Loucy (cell line): ENCODE data around the gene DENND5B.

ENCODE experiments used
- CTCF ChIP-seq: fragments of 200-600 bp; sonication (generic); conservative IDR thresholded peaks from 2 replicates; pipeline ENCODE4 v1.5.1; 2014; ENCODE audit warnings: mild to moderate bottlenecking, antibody characterized with exemption, low read length
- EZH2phosphoT487 ChIP-seq: fragments of 200-600 bp; IDR thresholded peaks from 2 replicates; pipeline ENCODE4 v1.6.1; 2018; ENCODE audit warnings: antibody characterized with exemption, mild to moderate bottlenecking, moderate library complexity, borderline replicate concordance

DNA sequence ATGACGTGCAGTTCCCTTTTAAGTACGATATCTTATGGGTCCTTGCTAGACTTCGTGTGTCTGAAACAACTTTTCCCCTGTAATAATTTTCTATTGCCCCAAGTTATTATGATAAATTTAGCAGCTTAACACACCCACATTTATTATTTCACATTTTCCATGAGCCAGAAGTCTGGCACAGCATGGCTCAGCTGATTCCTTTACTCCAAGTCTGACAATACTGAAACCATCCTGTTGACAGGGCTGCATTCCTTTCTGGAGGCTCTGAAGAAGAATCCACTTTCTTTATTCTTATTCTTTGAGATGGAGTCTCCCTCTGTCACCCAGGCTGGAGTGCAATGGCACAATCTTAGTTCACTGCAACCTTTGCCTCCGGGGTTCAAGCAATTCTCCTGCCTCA lies 80.9 kb downstream of the DENND5B start:
- TF ChIP-seq CTCF: no peak
- TF ChIP-seq EZH2phosphoT487: no peak
